DND-41 (cell line): Measurements from ENCODE around the gene CCDC117.
"Not testable (repeated sequence)": the region's sequence is repeated elsewhere in the genome, so short reads cannot be mapped to it uniquely, and the experiment has no call there.

Experiments used
- ATAC-seq: fragments of 200-7000 bp; cut with Tn5 transposase; 3 replicates; pipeline ENCODE4 v1.9.1; 2021; ENCODE audit warnings: low read depth; ENCODE audit not compliant: insufficient read depth
- DNase-seq: peaks from one replicate; pipeline ENCODE4 v3.0.0-alpha.2; 2020
- H2AFZ ChIP-seq: 2 replicates; pipeline ENCODE4 v1.6.0; 2012; ENCODE audit warnings: low read depth, low read length
- H3K27ac ChIP-seq: 2 replicates; pipeline ENCODE4 v1.5.1; 2012; ENCODE audit warnings: low read length, inconsistent platforms
- H3K27me3 ChIP-seq: fragments of 200-600 bp; sonication (generic); 2 replicates; pipeline ENCODE4 v1.6.0; 2012; ENCODE audit warnings: low read length, mild to moderate bottlenecking, inconsistent platforms; ENCODE audit not compliant: insufficient read depth, poor library complexity
- H3K36me3 ChIP-seq: 2 replicates; pipeline ENCODE4 v1.5.1; 2012; ENCODE audit warnings: low read length, inconsistent platforms; ENCODE audit not compliant: insufficient read depth
- H3K4me1 ChIP-seq: 2 replicates; pipeline ENCODE4 v1.5.1; 2012; ENCODE audit warnings: mild to moderate bottlenecking, low read length; ENCODE audit not compliant: insufficient read depth
- H3K4me2 ChIP-seq: 2 replicates; pipeline ENCODE4 v1.6.0; 2012; ENCODE audit warnings: mild to moderate bottlenecking, moderate library complexity, low read length, inconsistent platforms; ENCODE audit not compliant: insufficient read depth
- H3K4me3 ChIP-seq, 2 experiments: fragments of 200-600 bp in 1 of 2; shearing (Covaris generic) in 1 of 2; 2 replicates each; pipeline ENCODE4 v1.5.1; 2012 to 2016; ENCODE audit warnings: inconsistent platforms in 2 of 2, low read length in 2 of 2, mild to moderate bottlenecking in 2 of 2, low read depth in 1 of 2, moderate library complexity in 1 of 2
- H3K79me2 ChIP-seq: 2 replicates; pipeline ENCODE4 v1.6.0; 2012; ENCODE audit warnings: low read length, inconsistent platforms; ENCODE audit not compliant: insufficient read depth
- H3K9ac ChIP-seq: 2 replicates; pipeline ENCODE4 v1.6.0; 2012; ENCODE audit warnings: low read depth, mild to moderate bottlenecking, inconsistent platforms, low read length, moderate library complexity
- H3K9me3 ChIP-seq: 2 replicates; pipeline ENCODE4 v1.5.1; 2012; ENCODE audit warnings: low read length, moderate library complexity, mild to moderate bottlenecking, inconsistent platforms; ENCODE audit not compliant: insufficient read depth, severe bottlenecking
- H4K20me1 ChIP-seq: 2 replicates; pipeline ENCODE4 v1.6.0; 2012; ENCODE audit warnings: low read length; ENCODE audit not compliant: insufficient read depth
- EZH2 ChIP-seq: IDR thresholded peaks from 3 replicates; pipeline ENCODE4 v1.6.1; 2012; ENCODE audit warnings: borderline replicate concordance, low read depth, mild to moderate bottlenecking, moderate library complexity, low read length, inconsistent platforms; ENCODE audit not compliant: severe bottlenecking
- TF ChIP-seq, protein P1 (sequence below): IDR thresholded peaks from 2 replicates; pipeline ENCODE4 v1.5.1; 2012; ENCODE audit warnings: borderline replicate concordance, low read length, moderate library complexity, mild to moderate bottlenecking; ENCODE audit not compliant: poor library complexity, severe bottlenecking; ENCODE audit errors: extremely low read depth

The CCDC117 gene

GRCh38 chr22:28759861-28760560, 12.5 kb upstream of the CCDC117 start:
- Histone ChIP-seq H3K9ac (no peak overlapping the region), H4K20me1 (no peaks in the 10 kb centered on the region), H3K4me2 (no peak overlapping the region), H3K36me3 (no peaks in the 10 kb centered on the region), H3K4me1 (no peaks in the 10 kb centered on the region), H3K27me3 (no peaks in the 10 kb centered on the region), H3K27ac (no peak overlapping the region), H3K79me2 (no peaks in the 10 kb centered on the region), H3K4me3 (no peak overlapping the region), H3K9me3 (no peaks in the 10 kb centered on the region), H2AFZ (no peak overlapping the region)
- no peak for DNase-seq
- no peak for ATAC-seq
- TF ChIP-seq, protein P1, sequence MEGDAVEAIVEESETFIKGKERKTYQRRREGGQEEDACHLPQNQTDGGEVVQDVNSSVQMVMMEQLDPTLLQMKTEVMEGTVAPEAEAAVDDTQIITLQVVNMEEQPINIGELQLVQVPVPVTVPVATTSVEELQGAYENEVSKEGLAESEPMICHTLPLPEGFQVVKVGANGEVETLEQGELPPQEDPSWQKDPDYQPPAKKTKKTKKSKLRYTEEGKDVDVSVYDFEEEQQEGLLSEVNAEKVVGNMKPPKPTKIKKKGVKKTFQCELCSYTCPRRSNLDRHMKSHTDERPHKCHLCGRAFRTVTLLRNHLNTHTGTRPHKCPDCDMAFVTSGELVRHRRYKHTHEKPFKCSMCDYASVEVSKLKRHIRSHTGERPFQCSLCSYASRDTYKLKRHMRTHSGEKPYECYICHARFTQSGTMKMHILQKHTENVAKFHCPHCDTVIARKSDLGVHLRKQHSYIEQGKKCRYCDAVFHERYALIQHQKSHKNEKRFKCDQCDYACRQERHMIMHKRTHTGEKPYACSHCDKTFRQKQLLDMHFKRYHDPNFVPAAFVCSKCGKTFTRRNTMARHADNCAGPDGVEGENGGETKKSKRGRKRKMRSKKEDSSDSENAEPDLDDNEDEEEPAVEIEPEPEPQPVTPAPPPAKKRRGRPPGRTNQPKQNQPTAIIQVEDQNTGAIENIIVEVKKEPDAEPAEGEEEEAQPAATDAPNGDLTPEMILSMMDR, result no peak
- no peak for TF ChIP-seq EZH2

DNA sequence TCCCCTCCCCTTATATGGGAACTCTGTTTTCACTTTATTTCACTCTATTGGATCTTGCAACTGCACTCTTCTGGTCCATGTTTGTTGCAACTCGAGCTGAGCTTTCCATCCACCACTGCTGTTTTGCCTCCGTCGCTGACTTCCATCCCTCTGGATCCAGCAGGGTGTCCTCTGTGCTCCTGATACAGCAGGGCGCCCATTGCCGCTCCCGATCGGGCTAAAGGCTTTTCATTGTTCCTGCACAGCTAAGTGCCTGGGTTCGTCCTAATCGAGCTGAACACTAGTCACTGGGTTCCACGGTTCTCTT, 11.1 kb upstream of the CCDC117 start:
- H3K36me3 ChIP-seq, result no peaks in the 10 kb centered on the region
- H3K4me1 ChIP-seq, result no peaks in the 10 kb centered on the region
- no peak overlapping the region for H3K9ac ChIP-seq
- DNase-seq (no peak), ATAC-seq (no peak)
- H3K4me2 ChIP-seq, result no peak overlapping the region
- no peak overlapping the region for H3K4me3 ChIP-seq
- no peak overlapping the region for H3K27ac ChIP-seq
- H3K27me3 ChIP-seq, result no peaks in the 10 kb centered on the region
- no peak overlapping the region for H2AFZ ChIP-seq
- no peaks in the 10 kb centered on the region for H3K9me3 ChIP-seq
- TF ChIP-seq, protein P1, result no peak
- no peak for TF ChIP-seq EZH2
- H4K20me1 ChIP-seq, result no peaks in the 10 kb centered on the region
- H3K79me2 ChIP-seq, result no peaks in the 10 kb centered on the region

DNA sequence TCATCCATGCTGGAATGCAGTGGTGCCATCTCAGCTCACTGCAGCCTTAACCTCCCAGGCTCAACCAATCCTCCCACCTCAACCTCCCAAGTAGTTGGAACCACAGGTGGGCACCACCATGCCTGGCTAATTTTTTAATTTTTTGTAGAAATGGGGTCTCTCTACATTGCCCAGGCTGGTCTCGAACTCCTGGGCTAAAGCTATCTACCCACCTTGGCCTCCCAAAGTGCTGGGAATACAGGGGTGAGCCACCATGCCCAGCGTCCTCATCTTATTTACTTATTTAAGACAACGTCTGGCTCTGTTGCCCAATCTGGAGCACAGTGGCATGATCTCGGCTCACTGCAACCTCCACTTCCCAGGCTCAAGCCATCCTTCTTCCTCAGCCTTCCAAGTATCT, 10.5 kb upstream of the CCDC117 start:
- not testable (repeated sequence) for H3K36me3 ChIP-seq, H3K4me1 ChIP-seq, H3K9ac ChIP-seq

DNA sequence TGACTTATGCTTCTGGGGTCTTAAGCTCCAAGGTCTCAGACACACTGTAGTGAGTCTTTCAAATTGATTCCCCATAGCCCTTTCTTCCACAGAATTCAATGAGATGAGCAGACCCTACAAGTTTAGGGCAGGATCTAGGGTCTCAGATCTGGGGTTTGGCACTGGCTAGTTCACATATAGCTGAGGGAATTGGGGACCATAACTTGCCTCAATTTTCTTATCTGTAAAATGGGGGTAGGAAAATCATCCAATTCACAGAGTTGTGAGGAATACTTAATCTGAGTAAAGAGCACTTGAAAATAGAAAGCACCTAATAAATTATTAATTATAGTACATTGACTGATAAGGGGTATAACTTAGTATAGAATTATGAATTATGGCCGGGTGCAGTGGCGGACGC, 5.9 kb upstream of the CCDC117 start:
- no peak overlapping the region for H3K4me2 ChIP-seq
- DNase-seq (no peak), ATAC-seq (no peak)
- no peak overlapping the region for H3K4me3 ChIP-seq
- H2AFZ ChIP-seq, result no peak overlapping the region
- TF ChIP-seq, protein P1, result no peak
- no peaks in the 10 kb centered on the region for H3K27me3 ChIP-seq
- H3K27ac ChIP-seq, result no peak overlapping the region
- no peaks in the 10 kb centered on the region for H3K9me3 ChIP-seq
- H3K4me1 ChIP-seq, result no peaks in the 10 kb centered on the region
- no peaks in the 10 kb centered on the region for H3K79me2 ChIP-seq
- no peaks in the 10 kb centered on the region for H3K36me3 ChIP-seq
- no peak overlapping the region for H3K9ac ChIP-seq
- no peaks in the 10 kb centered on the region for H4K20me1 ChIP-seq

More for the DNA sequence above, 10.5 kb upstream of the CCDC117 start:
- ATAC-seq, H3K4me3 ChIP-seq, H3K9me3 ChIP-seq, H3K27ac ChIP-seq, H2AFZ ChIP-seq, H4K20me1 ChIP-seq, H3K4me2 ChIP-seq, H3K27me3 ChIP-seq, DNase-seq, H3K79me2 ChIP-seq: not testable (repeated sequence)
